HepG2 (cell line): ENCODE results near the gene PPM1E. TPM values are rescaled to one million over a fixed set of nuclear protein-coding genes. Genes with fewer than 3 reads are reported as not detected.

ENCODE experiments used
- ATAC-seq: fragments of 200-7000 bp; cut with Tn5 transposase; 3 replicates; pipeline ENCODE4 v1.9.1; 2020; ENCODE audit warnings: mild to moderate bottlenecking, moderate library complexity
- BruUV-seq: library from RNA; stranded (reverse); fragments of 400-500 nt; replicated peaks from 2 replicates; lab custom pipeline; 2021; lab: Mats Ljungman, UMichigan
- CTCF ChIA-PET: fragments of 300-600 bp; formaldehyde crosslinking; extraction: SDS; loops from one replicate; lab custom pipeline; 2021; ENCODE audit warnings: low total read pairs, inconsistent platforms, low intra/inter-chr PET ratio; lab: Yijun Ruan, JAX
- POLR2A ChIA-PET: fragments of 350-600 bp; sonication (Branson Sonifier 250); formaldehyde crosslinking; loops from one replicate; lab custom pipeline; 2020; ENCODE audit warnings: antibody characterized with exemption, inconsistent platforms; lab: Yijun Ruan, JAX
- DNase-seq: peaks from one replicate; pipeline ENCODE4 v3.0.0-alpha.2; 2015; ENCODE audit warnings: low spot score
- FAIRE-seq: peaks from 3 replicates; lab custom pipeline; 2011; peaks lifted over from hg19 to GRCh38; lab: Jason Lieb, UNC
- H2AFZ ChIP-seq: one replicate; pipeline ENCODE4 v1.6.1; 2011; ENCODE audit warnings: low read length, inconsistent platforms
- H3K27ac ChIP-seq: fragments of 300-600 bp; 3 replicates; pipeline ENCODE4 v1.8.0; 2011; ENCODE audit warnings: mixed run types, mild to moderate bottlenecking, mixed read lengths, low read length, inconsistent platforms; ENCODE audit not compliant: insufficient read depth; ENCODE audit errors: extremely low read length
- H3K27me3 ChIP-seq, 2 experiments: fragments of 200-600 bp in 1 of 2; 2 replicates in 1 of 2; 3 replicates in 1 of 2; pipeline versions ENCODE4 v1.6.0 to v1.8.0; 2011; ENCODE audit warnings: low read length in 2 of 2, mild to moderate bottlenecking in 2 of 2, moderate library complexity in 2 of 2, inconsistent platforms in 1 of 2; ENCODE audit not compliant: insufficient read depth in 2 of 2, control insufficient read depth in 1 of 2
- H3K36me3 ChIP-seq, 2 experiments: fragments of 200-600 bp in 1 of 2; replicated peaks in 1 of 2; 2 replicates in 1 of 2; 3 replicates in 1 of 2; pipeline versions ENCODE4 v1.5.1 to v1.8.0; 2011; ENCODE audit warnings: low read length in 2 of 2, inconsistent platforms in 1 of 2; ENCODE audit not compliant: insufficient read depth in 2 of 2, control insufficient read depth in 1 of 2
- H3K4me1 ChIP-seq: 2 replicates; pipeline ENCODE4 v1.5.1; 2012; ENCODE audit warnings: low read length, inconsistent platforms; ENCODE audit not compliant: insufficient read depth
- H3K4me2 ChIP-seq: 2 replicates; pipeline ENCODE4 v1.6.0; 2011; ENCODE audit warnings: low read depth, low read length, inconsistent platforms
- H3K4me3 ChIP-seq, 3 experiments: fragments of 200-600 bp in 1 of 3; sonication (generic), shearing (Covaris generic) in 1 of 3; replicated peaks in 1 of 3; 2 replicates each; pipeline ENCODE4 v1.5.1; 2011 to 2016; ENCODE audit warnings: low read length in 3 of 3, inconsistent platforms in 2 of 3, low read depth in 2 of 3, mild to moderate bottlenecking in 2 of 3, control low read depth in 1 of 3, mixed read lengths in 1 of 3; ENCODE audit not compliant: insufficient read depth in 1 of 3
- H3K79me2 ChIP-seq: one replicate; pipeline ENCODE4 v1.6.1; 2011; ENCODE audit warnings: low read length, inconsistent platforms; ENCODE audit not compliant: insufficient read depth
- H3K9ac ChIP-seq: 2 replicates; pipeline ENCODE4 v1.6.0; 2011; ENCODE audit warnings: mild to moderate bottlenecking, low read depth, low read length, inconsistent platforms; ENCODE audit not compliant: insufficient read depth
- H3K9me3 ChIP-seq: 2 replicates; pipeline ENCODE4 v1.5.1; 2012; ENCODE audit warnings: mild to moderate bottlenecking, low read length
- H4K20me1 ChIP-seq: 2 replicates; pipeline ENCODE4 v1.6.0; 2011; ENCODE audit warnings: inconsistent platforms, mild to moderate bottlenecking, low read length, moderate library complexity; ENCODE audit not compliant: insufficient read depth
- ATF7-NPFF ChIP-seq: sonication (generic); formaldehyde crosslinking; IDR thresholded peaks from 2 replicates; pipeline ENCODE4 v1.8.1; 2023; ENCODE audit warnings: mild to moderate bottlenecking, low read depth, missing genetic modification reagents, moderate library complexity
- CREM ChIP-seq, 2 experiments: sonication (generic) in 1 of 2; formaldehyde crosslinking in 1 of 2; IDR thresholded peaks; 2 replicates each; pipeline versions ENCODE4 v1.4.0 to v1.6.1; 2016 to 2020; ENCODE audit warnings: antibody characterized with exemption in 1 of 2, mild to moderate bottlenecking in 1 of 2, missing genetic modification reagents in 1 of 2
- CTCF ChIP-seq: sonication (generic); formaldehyde crosslinking; IDR thresholded peaks from 2 replicates; pipeline ENCODE4 v1.5.0; 2020; ENCODE audit warnings: mild to moderate bottlenecking, missing genetic modification reagents, moderate library complexity
- DR1 ChIP-seq: sonication (generic); formaldehyde crosslinking; IDR thresholded peaks from 2 replicates; pipeline ENCODE4 v1.8.0; 2021; ENCODE audit warnings: mild to moderate bottlenecking, missing genetic modification reagents, inconsistent platforms
- MXD3 ChIP-seq: IDR thresholded peaks from 2 replicates; pipeline ENCODE4 v1.6.1; 2016; ENCODE audit warnings: mild to moderate bottlenecking, missing biosample characterization, missing genetic modification reagents
- RFXAP ChIP-seq: sonication (generic); formaldehyde crosslinking; IDR thresholded peaks from 2 replicates; pipeline ENCODE4 v1.4.0; 2020; ENCODE audit warnings: missing genetic modification reagents, borderline replicate concordance
- SMYD3 ChIP-seq: sonication (generic); formaldehyde crosslinking; IDR thresholded peaks from 2 replicates; pipeline ENCODE4 v1.8.1; 2023; ENCODE audit warnings: mild to moderate bottlenecking, missing genetic modification reagents
- ZMAT3 ChIP-seq: sonication (generic); formaldehyde crosslinking; conservative IDR thresholded peaks from 2 replicates; pipeline ENCODE4 v1.7.0; 2021; ENCODE audit warnings: missing genetic modification reagents
- ZNF431 ChIP-seq: sonication (generic); formaldehyde crosslinking; IDR thresholded peaks from 2 replicates; pipeline ENCODE4 v1.9.0; 2022; ENCODE audit warnings: missing genetic modification reagents, low read depth, mild to moderate bottlenecking, borderline replicate concordance
- ZNF615 ChIP-seq: sonication (generic); formaldehyde crosslinking; IDR thresholded peaks from 2 replicates; pipeline ENCODE4 v1.5.0; 2020; ENCODE audit warnings: mild to moderate bottlenecking, missing genetic modification reagents, borderline replicate concordance
- ZNF782 ChIP-seq: sonication (generic); formaldehyde crosslinking; IDR thresholded peaks from 2 replicates; pipeline ENCODE4 v1.4.0; 2020; ENCODE audit warnings: missing genetic modification reagents, mild to moderate bottlenecking, borderline replicate concordance
- WGBS: methylation state at CpG from one replicate; pipeline ENCODE4 v1.1.6; 2017; ENCODE audit warnings: low lambda C conversion rate; 5-methylcytosine and 5-hydroxymethylcytosine counted together
- in situ Hi-C: cut with HindIII; loops from 2 replicates; pipeline ENCODE4 v1.10.0; 2017; ENCODE audit warnings: low pct_unique_long_range_greater_than_20kb; ENCODE audit not compliant: extremely low pct_ligation_motif_present
- intact Hi-C: fragments of 100-400 bp; cut with micrococcal nuclease; formaldehyde crosslinking; loops from one replicate; pipeline ENCODE4 v1.10.0; 2022; ENCODE audit not compliant: unreplicated experiment
- polyA plus RNA-seq, 8 experiments: library from polyadenylated mRNA; depleted of rRNA in 3 of 8; stranded (reverse) in 7 of 8; unstranded in 1 of 8; fragments of >200 nt; fragmentation: Illumina TruSeq in 4 of 8; extraction: Trizol in 4 of 8; gene quantifications; 2 replicates each; pipeline versions ENCODE4 v1.2.1 to v1.2.3, GENCODE V29; 2011 to 2016; ENCODE audit warnings: low read depth in 4 of 8, missing spikeins in 1 of 8, mixed read lengths in 1 of 8; ENCODE audit not compliant: insufficient read depth in 1 of 8
- total RNA-seq, 5 experiments: library from RNA; depleted of rRNA; stranded (reverse); fragments of >200 nt; fragmentation: Illumina TruSeq; extraction: Trizol; gene quantifications; 2 replicates each; pipeline ENCODE4 v1.2.3, GENCODE V29; 2016; ENCODE audit warnings: low read depth in 1 of 5

PPM1E gene
- total and polyA plus RNA-seq, 2 of the 13 experiments (the other 11 are each of a cell fraction or from before 2014, with no cell fraction given) = 0.15 TPM; not detected in 1

GRCh38 chr17:59011975-59012374 is 256.3 kb downstream of the PPM1E start (continued):
- TF ChIP-seq CREM (IDR thresholded peaks at IDR 0.05) (no peak), CREM (CRISPR knock-in tag; IDR thresholded peaks at IDR 0.05) (no peak), DR1 (no peak), ZMAT3 (no peak), MXD3 (CRISPR knock-in tag) (no peak), ZNF431 (no peak)

- Histone ChIP-seq H3K4me3 (no peak overlapping the region), H2AFZ (no peak overlapping the region), H3K9me3 (no peaks in the 10 kb centered on the region), H3K27ac (no peak overlapping the region), H3K4me2 (no peak overlapping the region), H3K36me3 (peaks cover 4 to 18% of the 10 kb centered on the region in 2 experiments; a peak in 4 of 5 replicates), H3K79me2 (no peaks in the 10 kb centered on the region), H3K4me1 (no peaks in the 10 kb centered on the region), H4K20me1 (no peaks in the 10 kb centered on the region), H3K9ac (no peak overlapping the region), H3K27me3 (no peaks in the 10 kb centered on the region)
- FAIRE-seq (no peak), DNase-seq (no peak), ATAC-seq (no peak)
- ChIA-PET CTCF (no interaction called here), POLR2A (no interaction called here)
- BruUV-seq = no TSS peak
- 92% methylated on average over 1 of the region's 1 CpG for WGBS
- intact Hi-C loops (no loop called here), in situ Hi-C loops (no loop called here)
- TF ChIP-seq ATF7-NPFF (CRISPR knock-in tag) = no peak
- TF ChIP-seq SMYD3 = no peak
- TF ChIP-seq ZNF615 (CRISPR knock-in tag) = no peak
- no peak for TF ChIP-seq ZNF782 (CRISPR knock-in tag)
- TF ChIP-seq RFXAP (CRISPR knock-in tag) = no peak
- no peak for TF ChIP-seq CTCF
These were observed 262.4 kb downstream of the PPM1E start for GRCh38 chr17:59018019-59018418.
